ENCODE data around the gene NFATC4. TPM values are rescaled to one million over a fixed set of nuclear protein-coding genes. Genes with fewer than 3 reads are reported as not detected.
"Not testable (repeated sequence)": the region's sequence is repeated elsewhere in the genome, so short reads cannot be mapped to it uniquely, and the experiment has no call there.

NFATC4 gene
- total and polyA plus RNA-seq, 9 donors, result 25.9 to 288 (median 157) TPM

- Histone ChIP-seq H3K36me3 (no peaks in the 10 kb centered on the region), H3K27me3 (no peaks in the 10 kb centered on the region), H3K9me3 (no peaks in the 10 kb centered on the region), H3K4me3 (no peak overlapping the region), H3K27ac (no peak overlapping the region), H3K4me1 (ENCODE audit: insufficient read depth) (peaks cover 2% of the 10 kb centered on the region)
- intact Hi-C loops (cut with DNase I), result no loop called here
- TF ChIP-seq CTCF (IDR thresholded peaks at IDR 0.05) (no peak), EP300 (IDR thresholded peaks at IDR 0.05) (no peak), POLR2A (IDR thresholded peaks at IDR 0.05) (no peak)
- no peak for DNase-seq
- WGBS, 3 donors, result 54 to 73% (median 62%) methylated on average over 2 of the region's 2 CpGs
Observed at GRCh38 chr14:24387009-24387345, 19.0 kb downstream of the NFATC4 start.

GRCh38 chr14:24387579-24387978 is 19.6 kb downstream of the NFATC4 start:
- DNase-seq, result peak in 1 of 5 donors; percentile 13
- H3K9me3 ChIP-seq; H3K27me3 ChIP-seq; H3K27ac ChIP-seq; H3K4me1 ChIP-seq (ENCODE audit: insufficient read depth); intact Hi-C loops (cut with DNase I); H3K4me3 ChIP-seq; H3K36me3 ChIP-seq: not testable (repeated sequence)
- 76 to 89% (median 84%) methylated on average over 5 of the region's 5 CpGs for WGBS, 3 donors

- H3K27me3 ChIP-seq, result no peaks in the 10 kb centered on the region
- intact Hi-C loops (cut with DNase I), result no loop called here
- H3K36me3 ChIP-seq, result no peaks in the 10 kb centered on the region
- H3K27ac ChIP-seq, result no peak overlapping the region
- H3K9me3 ChIP-seq, result no peaks in the 10 kb centered on the region
- peaks cover 2% of the 10 kb centered on the region for H3K4me1 ChIP-seq (ENCODE audit: insufficient read depth)
- no peak for DNase-seq
- no peak overlapping the region for H3K4me3 ChIP-seq
- WGBS, 3 donors, result 37 to 51% (median 47%) methylated on average over 2 of the region's 2 CpGs
- no peak for TF ChIP-seq CTCF (IDR thresholded peaks at IDR 0.05)
- TF ChIP-seq POLR2A (IDR thresholded peaks at IDR 0.05), result no peak
- TF ChIP-seq EP300 (IDR thresholded peaks at IDR 0.05), result no peak
Observed at GRCh38 chr14:24388474-24389179, 20.6 kb downstream of the NFATC4 start.

- H3K27ac ChIP-seq, result no peak overlapping the region
- no peaks in the 10 kb centered on the region for H3K27me3 ChIP-seq
- WGBS, 3 donors, result 43 to 49% (median 48%) methylated on average over 11 of the region's 11 CpGs
- no peaks in the 10 kb centered on the region for H3K36me3 ChIP-seq
- peaks cover 2% of the 10 kb centered on the region for H3K4me1 ChIP-seq (ENCODE audit: insufficient read depth)
- peak in 1 of 5 donors; percentile 26 for DNase-seq
- no peak for TF ChIP-seq POLR2A (IDR thresholded peaks at IDR 0.05)
- TF ChIP-seq EP300 (IDR thresholded peaks at IDR 0.05), result no peak
- TF ChIP-seq CTCF (IDR thresholded peaks at IDR 0.05), result no peak
- no peaks in the 10 kb centered on the region for H3K9me3 ChIP-seq
- intact Hi-C loops (cut with DNase I), result no loop called here
- H3K4me3 ChIP-seq, result no peak overlapping the region
Observed at GRCh38 chr14:24389226-24389848, 21.4 kb downstream of the NFATC4 start.
